COLO668 (cell line): ENCODE measurements around the gene EGFR.

Experiments used
- DNase-seq: peaks from one replicate; lab custom pipeline; 2025; ENCODE audit not compliant: unreplicated experiment; lab: John Stamatoyannopoulos, UW

The EGFR gene

DNA sequence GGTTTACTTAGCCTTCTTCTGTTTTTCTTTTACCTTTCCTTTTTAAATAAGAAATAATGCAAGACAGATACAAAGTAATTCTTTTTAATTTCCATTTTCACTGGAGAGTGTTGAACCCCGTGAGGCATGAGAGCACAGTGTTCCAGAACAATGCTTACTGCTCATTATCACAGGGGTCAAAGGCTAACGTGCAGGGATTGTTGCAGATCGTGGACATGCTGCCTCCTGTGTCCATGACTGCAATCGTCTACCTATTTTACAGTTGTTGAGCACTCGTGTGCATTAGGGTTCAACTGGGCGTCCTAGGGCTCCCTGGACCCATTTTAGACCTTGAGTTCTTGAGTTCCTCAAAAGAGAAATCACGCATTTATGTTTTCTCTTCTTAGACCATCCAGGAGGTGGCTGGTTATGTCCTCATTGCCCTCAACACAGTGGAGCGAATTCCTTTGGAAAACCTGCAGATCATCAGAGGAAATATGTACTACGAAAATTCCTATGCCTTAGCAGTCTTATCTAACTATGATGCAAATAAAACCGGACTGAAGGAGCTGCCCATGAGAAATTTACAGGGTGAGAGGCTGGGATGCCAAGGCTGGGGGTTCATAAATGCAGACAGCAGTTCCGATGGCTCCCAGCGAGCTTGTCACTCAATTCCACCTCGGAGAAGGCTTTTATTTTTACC is 124.2 kb downstream of the EGFR start:
- no peak for DNase-seq

DNA sequence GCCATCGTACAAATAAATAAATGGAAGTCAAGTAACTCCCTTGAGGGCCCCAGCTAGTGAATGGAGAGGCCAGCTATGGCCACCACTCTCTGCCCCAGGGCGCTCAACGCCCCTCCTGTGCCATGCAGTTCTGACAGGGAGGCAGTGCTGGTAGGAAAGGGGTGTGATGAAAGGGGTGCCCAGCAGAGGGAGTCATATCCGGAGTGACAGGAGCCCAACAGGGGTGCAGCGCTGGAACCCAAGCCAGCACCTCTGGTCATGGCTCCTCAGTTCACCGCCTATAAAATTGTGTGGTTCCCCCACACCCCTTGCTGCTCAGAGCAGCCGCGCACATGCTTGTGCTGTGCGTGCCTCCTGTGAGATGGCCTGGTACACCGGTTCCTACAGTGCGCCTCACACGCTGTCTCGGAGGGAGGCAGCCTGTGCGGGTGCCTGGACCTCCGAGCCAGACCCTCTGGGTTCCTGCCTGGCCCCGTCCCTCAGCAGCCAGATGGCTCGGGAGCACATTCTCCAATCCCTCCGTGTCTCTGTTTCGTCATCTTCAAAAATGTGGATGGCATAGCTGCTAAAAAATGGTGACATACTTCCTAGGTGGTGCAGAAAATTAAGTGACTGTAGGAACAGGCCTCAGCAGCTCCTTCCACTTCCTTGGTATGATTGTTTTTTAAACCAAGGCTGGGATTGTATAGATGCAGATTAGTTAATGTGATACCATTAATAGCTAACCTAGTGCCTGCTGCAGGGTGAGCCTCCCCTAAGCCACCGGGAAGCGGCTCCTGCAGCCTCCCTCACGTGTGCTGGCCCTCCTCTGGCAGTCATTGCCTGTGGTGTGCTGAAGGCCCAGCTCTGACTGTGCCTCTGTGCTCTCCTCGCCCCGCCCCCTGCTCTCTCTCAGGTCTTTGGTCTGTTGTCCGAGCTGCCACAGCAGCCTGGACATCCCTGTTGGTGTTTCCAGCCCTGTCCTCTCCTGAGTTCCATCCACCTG is 125.8 kb downstream of the EGFR start:
- no peak for DNase-seq

DNA sequence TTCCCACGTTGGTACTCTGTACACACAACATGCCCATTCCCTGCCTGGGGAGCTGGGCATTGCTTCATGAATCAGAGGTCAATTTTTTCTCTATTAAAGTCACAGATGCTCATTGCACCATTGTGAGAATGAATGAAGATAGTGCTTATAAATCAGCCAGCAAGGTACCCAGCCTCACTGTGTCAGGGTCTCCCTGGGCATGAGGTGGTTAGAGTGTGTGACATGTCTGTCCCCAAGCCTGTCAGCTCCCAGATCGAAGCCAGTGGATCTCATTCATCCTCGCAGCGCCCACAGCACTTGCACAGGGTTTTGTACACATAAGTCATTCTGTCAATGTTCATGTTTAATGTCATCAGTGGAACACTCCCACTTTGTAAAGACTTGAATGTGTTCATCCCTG is 126.8 kb downstream of the EGFR start:
- no peak for DNase-seq

DNA sequence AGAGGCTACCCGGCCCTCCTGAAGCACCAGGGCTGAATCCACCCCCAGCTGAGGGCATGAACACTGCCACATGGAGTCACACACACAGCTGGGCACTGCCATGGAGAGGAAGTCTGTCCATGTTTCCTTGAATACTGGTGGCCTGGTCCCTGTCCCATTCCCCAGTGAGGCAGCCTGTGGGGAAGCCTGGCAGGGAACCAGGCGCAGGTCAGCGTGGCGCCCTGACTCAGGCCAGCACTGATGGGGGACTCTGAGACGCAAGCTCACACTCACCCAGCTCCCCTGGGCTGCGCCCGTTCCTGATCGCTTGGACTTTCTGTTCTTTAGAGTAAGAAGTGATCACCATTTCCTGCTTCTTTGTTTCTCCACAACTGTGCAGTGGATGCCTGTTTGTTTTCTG is 128.3 kb downstream of the EGFR start:
- no peak for DNase-seq

DNA sequence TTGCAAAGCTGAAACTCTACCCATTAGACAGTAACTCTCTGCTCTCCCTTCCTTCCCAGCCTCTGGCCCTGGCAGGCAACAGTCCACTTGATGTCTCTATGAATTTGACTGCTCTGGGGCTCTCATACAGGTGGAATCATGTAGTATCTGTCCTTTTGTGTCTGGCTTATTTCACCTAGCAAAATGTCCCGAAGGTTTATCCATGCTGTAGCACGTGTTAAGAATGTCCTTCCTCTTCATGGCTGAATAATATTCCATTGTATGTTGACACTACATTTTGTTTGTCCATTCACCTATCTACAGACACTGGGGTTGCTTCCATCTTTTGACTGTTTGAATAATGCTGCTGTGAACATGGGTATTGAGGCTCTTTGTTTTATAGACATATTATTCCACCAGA is 128.9 kb downstream of the EGFR start:
- no peak for DNase-seq

DNA sequence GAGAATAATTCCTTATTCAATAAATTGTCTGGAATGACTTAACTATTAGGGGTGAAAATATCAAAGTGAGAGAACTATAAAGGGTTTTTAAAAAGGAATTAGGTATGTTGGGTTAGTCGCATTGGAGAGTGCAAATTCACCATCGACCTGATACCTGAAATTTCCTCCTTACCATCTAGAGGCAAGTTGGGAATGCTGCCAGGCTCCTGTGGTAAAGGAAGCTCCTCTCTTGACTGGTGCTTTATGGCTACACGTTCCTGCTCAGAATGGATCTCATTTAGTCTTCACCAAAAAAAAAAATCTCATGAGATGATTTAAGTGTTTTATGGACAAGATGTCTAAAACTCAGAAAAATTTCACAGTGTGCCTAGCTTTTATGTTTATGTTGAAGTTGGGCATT is 129.8 kb downstream of the EGFR start:
- no peak for DNase-seq

DNA sequence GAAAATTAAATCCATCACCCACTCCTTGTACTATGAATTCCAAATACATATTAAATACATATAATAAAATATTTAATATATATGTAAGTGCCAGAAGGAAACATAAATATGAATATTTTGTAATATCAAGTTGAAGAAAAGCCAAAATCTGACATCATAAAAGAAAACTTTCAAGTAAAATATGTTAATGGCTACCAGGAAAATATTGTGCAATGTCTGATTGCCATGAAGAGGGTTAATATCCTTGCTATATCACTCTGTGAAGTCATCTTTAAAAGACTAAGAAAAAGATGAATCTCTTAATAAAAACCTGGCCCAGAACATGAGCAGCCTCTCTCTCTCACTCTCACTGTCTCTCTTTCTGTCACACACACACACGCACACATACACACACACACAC is 130.2 kb downstream of the EGFR start:
- DNase-seq = no peak

DNA sequence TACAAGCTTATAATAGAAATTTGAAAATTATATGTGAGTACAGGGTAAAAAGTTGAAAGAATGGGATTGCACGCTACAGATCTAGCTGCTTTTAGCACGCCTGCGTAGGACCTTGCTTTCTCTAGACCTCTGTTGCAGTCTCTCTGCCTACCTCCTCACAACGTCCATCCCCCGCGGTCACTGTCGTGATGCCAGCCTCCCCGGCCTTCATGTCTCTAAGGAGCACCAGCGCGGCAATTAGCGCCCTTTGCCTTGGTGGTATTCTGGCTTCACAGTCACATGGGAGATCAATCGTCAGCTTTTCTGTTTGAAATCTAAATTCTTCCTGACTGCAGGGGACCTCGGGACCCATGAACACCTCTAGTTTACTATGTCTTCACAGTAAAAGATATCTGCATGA is 131.3 kb downstream of the EGFR start:
- no peak for DNase-seq

DNA sequence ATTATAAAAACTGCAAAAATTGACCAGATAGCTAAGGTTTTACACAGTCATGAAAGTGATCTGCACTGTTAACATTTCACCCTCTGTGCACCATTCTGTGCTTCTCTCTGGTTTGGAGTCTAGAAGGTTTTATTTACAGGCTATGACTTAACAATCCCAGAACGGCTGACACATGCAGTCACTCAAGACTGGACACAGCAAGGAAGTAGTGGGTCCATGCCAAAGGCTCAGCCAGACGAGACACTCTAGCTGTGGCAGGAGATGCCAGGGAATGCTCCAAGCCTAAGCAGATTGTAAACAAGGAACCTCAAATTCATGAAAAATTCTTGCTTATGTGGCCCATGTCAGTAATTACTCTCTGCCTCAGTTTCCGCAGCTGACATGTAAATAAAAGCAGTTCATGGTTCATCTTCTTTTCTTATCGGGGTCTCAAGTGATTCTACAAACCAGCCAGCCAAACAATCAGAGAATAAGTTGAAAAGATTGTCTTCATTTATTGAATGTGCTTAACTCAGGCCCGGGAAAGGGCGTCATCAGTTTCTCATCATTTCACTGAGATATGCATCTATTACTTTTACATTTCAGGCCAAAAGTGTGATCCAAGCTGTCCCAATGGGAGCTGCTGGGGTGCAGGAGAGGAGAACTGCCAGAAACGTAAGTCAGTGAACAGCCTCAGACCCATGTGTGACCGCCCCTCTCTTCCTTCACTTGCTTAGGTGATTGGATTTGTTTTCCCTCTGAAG is 132.1 kb downstream of the EGFR start:
- DNase-seq = no peak

DNA sequence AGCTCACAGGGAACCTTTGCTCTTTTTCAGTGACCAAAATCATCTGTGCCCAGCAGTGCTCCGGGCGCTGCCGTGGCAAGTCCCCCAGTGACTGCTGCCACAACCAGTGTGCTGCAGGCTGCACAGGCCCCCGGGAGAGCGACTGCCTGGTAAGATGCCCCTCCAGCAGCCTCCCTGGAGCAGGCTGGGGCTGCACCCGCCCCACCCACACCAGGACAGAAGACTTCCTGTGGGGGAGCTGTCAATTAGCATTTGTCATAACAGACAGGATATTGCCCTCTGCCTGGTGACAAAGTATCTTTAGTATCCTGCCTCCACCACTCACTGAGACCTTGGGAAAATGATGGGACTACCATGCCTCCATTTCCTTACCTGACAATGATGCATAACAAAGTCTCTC is 133.7 kb downstream of the EGFR start:
- no peak for DNase-seq

DNA sequence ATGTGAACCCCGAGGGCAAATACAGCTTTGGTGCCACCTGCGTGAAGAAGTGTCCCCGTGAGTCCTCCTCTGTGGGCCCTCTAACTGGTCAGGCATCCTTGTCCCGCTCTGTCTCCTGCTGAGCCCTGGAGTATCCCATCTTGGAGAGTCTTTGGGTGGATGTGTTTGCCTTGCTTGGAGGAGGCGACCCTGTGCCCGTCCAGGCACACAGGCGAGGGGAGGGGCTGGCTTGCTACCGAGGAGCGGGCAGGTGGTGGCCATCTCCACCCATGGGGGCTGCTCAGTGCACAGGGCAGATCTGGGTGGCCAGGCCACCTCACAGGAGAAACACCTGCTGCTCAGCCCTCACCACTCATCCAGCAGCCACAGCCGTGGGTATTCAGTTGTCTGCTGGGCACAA is 135.3 kb downstream of the EGFR start:
- no peak for DNase-seq

DNA sequence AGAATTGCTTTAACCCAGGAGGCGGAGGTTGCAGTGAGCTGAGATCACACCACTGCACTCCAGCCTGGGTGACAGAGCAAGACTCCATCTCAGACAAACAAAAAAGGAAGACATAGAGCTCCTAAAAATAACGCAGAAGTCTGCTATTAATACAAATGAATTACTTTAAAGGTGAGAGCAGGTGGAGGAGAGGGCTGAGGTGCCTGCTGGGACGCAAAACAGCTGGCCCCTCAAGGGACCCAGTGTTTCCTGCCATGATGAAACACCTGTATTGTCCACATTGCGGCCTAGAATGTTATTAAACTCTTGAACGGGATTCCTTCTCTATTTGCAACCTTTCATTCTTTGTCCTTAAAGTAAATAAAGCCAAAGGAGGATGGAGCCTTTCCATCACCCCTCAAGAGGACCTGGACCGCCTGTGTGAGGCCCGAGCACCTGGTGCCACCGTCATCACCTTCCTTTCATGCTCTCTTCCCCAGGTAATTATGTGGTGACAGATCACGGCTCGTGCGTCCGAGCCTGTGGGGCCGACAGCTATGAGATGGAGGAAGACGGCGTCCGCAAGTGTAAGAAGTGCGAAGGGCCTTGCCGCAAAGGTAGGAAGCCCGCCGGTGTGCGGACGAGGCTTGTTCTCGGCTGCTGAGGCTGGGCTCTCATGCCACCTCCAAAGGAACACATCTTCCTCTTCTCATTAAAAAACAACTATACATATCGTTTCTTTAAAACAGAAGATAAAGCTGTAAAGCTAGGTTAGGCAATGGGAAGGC is 136.7 kb downstream of the EGFR start:
- DNase-seq = peak; percentile 42

DNA sequence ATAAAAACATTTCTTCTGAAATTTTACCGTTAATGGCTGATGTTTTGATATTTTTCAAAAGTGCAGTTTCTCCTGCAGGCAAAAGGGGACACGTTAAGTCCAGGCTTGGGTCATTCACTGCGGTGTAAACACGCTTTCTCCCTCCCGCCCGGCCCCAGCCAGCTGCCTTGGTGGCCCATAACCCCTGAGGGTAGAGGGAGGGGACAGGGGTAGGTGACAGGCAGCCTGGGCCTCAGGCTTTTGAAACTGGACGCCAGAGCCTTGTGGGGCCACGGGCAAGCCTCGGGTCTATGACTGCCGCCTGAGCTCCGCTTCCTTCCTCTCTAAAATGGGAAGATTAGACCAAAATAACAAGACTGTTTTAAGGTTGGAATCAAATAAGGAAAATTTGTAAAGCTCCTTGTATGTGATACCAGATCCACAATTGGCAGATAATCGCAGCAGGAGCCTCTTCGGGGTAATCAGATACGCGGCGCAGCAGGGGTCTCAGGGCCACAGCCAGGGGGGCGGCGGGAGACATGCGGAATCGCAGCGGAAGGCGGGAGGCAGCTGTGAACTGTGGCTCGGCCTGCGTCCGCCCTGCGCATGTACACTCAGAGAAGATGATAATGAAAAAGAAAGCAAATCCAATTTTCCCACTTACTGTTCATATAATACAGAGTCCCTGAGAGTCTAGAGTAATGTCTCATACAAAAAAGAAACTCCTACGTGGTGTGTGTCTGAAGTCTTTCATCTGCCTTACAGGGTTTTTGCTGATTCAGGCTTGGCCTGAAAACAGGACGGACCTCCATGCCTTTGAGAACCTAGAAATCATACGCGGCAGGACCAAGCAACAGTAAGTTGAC is 138.3 kb downstream of the EGFR start:
- DNase-seq = no peak

DNA sequence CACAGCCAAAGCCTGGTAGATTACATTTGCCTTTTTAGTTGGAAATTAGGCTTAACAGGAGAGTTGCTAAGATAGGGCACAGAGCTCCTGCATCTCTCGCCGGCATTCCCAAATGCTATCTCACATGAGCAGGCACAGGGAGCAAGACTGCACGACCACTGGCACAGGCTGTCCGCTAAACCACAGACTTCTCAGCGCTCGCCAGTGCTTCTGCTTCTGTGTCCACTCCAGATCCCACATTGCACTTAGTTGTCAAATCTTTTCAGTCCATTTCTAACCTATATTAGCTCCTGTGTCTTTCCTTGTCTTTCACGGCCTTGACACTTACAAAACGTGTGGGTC is 138.9 kb downstream of the EGFR start:
- DNase-seq = no peak

DNA sequence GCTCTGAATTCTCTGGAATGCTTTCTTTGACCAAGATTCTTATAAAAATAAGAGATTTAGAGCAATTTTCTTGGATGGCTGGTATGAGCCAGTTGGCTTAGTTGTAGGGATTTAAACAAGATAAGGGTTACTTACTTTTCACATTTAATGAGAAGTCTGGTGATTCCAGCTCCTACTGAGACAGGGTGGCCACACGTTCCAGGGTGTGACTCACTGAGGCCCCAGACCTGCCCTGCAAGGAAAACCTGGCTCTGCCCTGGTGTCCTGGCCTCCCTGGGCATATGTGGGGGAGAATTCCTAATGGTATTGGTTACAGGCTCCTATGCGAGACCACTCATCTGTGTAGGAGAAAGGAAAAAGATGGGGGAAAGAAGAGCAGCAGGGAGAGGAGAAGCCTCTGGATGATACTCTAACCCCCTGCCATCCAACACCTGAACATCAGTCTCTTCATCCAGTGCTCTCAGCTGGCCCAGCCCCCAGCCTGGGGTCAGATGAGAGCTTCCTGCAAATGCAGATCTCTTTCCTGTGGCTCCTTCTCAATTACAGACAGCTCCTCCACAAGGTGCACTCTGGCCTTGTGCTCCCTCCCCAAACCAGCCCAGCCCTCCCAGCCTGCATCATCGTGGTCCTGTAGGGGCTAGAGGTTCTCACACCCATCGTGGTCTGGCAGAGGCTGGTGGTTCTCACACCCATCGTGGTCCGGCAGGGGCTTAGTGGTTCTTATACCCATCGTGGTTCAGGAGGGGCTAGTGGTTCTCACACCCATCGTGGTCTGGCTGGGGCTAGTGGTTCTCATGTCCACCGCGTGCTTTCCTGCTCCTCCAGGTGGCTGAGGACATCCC is 139.9 kb downstream of the EGFR start:
- no peak for DNase-seq

DNA sequence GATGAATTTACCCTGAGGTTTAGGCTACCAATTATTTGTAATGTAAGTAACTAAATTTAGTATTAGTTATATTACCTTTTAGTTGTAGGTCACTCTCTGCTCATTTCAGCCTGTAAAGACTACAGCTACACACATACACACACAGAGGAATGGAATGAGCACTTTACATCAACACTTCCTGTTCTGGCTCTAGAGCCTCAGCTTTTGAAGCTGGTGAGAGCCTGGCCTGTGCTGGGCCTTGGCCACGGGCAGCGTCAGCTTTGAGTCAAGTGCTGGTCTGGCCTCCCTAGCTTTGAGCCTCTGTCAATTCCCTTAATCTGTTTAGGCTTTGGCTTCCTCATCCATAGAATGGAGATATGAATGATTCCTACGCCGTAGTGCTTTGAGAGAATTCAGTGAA is 141.7 kb downstream of the EGFR start:
- no peak for DNase-seq

DNA sequence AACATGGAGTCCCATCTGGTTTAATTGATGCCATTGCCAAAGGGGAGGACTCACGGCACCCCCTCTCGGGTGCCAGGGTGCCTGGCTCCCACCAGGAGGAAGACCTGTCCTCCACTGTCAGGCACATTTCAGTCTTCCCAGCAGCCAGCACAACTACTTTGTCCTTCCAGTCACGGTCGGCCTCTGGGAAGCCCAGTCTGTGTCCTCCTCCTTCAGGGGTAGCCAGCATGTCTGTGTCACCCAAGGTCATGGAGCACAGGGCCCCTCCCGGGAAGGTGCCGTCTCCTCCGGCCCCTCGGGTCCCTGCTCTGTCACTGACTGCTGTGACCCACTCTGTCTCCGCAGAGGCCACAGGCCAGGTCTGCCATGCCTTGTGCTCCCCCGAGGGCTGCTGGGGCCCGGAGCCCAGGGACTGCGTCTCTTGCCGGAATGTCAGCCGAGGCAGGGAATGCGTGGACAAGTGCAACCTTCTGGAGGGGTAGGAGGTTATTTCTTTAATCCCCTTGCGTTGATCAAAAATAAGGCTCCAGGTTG is 142.4 kb downstream of the EGFR start:
- DNase-seq = no peak

DNA sequence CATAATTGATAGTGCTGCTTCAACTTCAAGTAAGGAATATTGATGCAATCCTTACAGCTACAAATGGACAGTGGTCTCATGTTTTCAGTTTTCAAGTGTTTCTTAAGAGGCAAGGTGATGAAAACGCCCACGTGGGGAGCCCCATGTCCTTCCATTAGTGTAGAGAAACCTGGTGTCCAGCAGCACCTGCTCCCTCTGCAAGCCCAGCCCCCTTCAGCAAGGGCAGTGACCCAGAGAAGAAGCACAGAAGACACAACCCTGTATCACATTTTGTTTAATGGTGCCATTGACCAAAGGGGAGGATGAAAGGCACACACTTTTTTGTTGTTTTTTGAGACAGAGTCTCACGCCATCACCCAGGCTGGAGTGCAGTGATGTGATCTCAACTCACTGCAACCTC is 143.7 kb downstream of the EGFR start:
- no peak for DNase-seq

DNA sequence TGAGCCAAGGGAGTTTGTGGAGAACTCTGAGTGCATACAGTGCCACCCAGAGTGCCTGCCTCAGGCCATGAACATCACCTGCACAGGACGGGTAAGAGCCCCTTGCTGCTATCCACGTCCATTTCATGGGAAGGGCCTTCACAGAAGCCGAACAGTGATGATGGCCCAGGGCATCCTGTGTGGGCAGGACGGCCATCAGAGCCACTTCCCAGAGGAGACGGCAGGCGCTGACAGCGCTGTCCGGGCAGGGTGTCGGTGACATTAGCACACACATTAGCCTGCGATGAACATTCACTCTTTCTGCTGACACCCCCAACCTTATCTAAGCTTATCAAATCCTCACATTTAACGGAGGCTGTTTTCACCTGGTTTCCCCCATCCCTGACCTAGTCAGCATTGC is 144.9 kb downstream of the EGFR start:
- no peak for DNase-seq
